Measurements from ENCODE around the gene COL4A3.

COL4A3 gene

DNA sequence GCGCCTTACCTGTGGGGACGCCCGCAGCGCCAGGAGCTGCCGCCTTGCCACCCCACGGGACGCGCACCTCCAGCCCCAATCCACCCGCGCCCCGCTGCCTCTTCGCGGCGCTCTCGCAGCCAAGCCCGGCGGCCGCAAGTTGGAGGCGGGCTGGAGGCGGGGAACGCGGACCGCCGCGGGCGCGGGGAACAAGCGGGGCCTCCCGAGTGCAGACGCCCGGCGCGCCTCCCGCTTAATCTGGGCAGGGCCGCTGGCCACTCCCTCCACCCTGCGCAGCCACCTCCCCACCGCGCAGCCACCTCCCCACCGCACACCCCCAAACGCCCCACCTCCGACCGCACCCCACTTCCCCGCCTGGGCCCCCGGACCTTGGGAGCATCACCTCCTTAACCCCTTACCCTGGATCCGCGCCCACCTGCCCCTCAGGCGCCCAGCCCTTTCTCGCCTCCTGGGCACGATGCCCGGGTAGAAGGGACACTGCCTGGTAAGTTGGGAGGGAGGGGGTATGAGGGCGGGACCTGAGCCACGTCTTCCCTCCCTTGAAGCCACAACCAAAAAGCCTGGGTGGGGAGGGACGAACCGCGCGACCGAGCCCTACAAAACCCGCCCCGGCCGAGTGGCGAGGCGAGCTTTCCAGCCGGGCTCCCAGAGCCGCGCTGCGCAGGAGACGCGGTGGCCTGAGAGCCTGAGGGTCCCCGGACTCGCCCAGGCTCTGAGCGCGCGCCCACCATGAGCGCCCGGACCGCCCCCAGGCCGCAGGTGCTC is at the start of gene COL4A3, which contains the start of gene COL4A4:
TSS of gene COL4A3 (plus strand) at position 627 of the 765 bp plus-strand sequence. CDS start at position 730, 103 bp downstream.
TSS of gene COL4A4 (minus strand) at position 208 of the 765 bp plus-strand sequence. CDS start 16,722 bp downstream, outside the sequence.
- peak; percentile 60 for DNase-seq (ENCODE audit: low spot score)

- no peak for DNase-seq (ENCODE audit: low spot score)
Observed at GRCh38 chr2:227115761-227116160, 48.7 kb upstream of the COL4A3 start.

DNA sequence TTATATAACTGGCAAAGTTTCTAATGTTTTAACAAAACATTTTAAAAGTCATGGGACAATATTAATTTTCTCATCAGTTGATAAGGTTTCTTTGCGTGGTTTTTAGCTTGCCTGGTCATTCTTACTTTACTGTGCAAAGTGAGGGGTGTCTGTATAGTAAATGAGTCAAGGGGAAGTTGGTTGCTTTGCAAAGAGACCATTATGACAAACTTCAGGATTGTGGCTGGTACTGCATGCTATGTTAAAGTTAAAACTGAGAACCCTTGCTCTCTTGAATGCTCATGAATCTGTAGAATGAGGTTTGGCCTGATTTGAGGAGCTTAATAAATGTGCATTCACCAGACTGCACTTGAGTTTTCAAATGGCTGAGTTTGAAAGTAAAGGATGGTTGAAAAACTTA is 47.4 kb upstream of the COL4A3 start:
- DNase-seq (ENCODE audit: low spot score), result no peak

DNA sequence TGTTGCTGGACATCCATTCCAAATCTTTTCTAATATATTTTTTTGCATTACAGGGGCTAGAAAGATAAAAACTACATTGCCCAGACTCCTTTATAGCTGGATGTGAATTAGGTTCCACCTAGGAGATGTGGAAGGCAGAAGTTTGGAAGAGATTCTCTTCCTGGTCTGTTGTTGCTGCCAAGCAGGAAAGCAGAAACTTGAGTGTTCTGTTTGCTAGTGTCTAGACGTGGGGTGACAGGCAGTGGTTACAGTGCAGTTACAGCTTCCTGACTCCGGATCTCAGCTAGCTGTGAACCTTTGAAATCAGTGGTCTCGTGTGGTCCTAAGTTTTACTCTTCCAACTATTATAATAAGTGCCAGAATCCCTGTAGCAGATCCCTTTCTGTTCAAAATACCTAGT is 46.6 kb upstream of the COL4A3 start:
- no peak for DNase-seq (ENCODE audit: low spot score)

DNA sequence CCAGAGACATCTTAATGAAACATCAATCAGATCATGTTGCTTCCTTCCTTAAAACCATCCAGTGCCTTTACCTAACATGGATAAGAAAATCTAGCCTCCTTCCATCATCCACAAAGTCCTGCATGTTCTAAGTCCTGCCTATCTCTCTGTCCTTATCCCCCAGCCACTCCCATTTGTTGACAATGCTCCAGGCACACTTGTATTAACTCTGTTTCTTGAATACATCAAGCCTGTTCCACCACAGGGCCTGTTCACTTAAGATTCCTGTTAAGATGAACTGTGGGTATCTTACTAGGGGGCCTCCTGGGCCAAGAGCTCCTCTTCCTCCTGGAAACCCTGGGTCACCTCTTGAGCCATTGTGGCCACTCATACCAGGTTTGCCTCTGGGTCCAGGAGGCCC is 46.1 kb upstream of the COL4A3 start:
- no peak for DNase-seq (ENCODE audit: low spot score)

GRCh38 chr2:227123697-227124096 is 40.7 kb upstream of the COL4A3 start:
- DNase-seq (ENCODE audit: low spot score), result no peak

- no peak for DNase-seq (ENCODE audit: low spot score)
Observed at GRCh38 chr2:227124811-227125210, 39.6 kb upstream of the COL4A3 start.

- DNase-seq (ENCODE audit: low spot score), result no peak
Observed at GRCh38 chr2:227125506-227125905, 38.9 kb upstream of the COL4A3 start.

DNA sequence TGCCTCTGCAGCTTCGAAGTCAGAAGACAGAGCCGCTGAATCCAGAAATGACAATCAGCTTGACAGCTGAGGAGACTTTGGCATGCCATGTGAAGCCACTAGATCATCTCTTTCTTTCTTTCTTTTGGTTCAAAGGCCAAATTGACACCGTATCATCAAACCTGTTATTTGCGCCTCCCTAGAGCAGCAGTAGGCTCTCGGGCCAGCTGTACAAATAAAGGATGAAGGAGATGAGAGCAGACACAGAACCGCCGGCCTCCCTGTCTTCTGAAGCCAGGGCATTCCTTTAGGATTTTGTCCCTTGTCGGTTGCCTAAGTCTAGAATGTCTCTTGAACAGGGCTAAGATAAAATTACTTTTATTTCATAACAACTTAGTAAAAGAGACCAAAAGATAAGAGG is 37.2 kb upstream of the COL4A3 start:
- no peak for DNase-seq (ENCODE audit: low spot score)

GRCh38 chr2:227130636-227131035 is 33.8 kb upstream of the COL4A3 start:
- DNase-seq (ENCODE audit: low spot score), result no peak

GRCh38 chr2:227132986-227133385 is 31.4 kb upstream of the COL4A3 start:
- DNase-seq (ENCODE audit: low spot score), result no peak

- no peak for DNase-seq (ENCODE audit: low spot score)
Observed at GRCh38 chr2:227134591-227134990, 29.8 kb upstream of the COL4A3 start.

DNA sequence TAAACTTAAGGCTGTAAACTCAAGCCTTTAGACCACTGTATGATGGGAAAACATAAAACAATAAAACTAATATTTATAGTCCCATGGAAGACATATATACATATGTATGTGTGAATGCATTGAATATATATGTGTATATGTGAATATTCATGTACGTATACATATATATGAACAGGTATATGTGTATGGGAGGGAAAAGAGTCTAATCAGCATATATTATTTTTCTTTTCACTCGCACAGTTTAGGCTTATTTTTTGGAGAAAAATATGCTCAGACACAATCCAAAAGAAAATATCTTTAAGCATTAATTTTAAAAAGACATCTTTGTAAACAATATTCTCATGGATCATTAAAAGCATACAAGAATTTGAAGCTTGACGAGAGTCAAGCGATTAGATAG is 23.1 kb upstream of the COL4A3 start:
- no peak for DNase-seq (ENCODE audit: low spot score)

DNA sequence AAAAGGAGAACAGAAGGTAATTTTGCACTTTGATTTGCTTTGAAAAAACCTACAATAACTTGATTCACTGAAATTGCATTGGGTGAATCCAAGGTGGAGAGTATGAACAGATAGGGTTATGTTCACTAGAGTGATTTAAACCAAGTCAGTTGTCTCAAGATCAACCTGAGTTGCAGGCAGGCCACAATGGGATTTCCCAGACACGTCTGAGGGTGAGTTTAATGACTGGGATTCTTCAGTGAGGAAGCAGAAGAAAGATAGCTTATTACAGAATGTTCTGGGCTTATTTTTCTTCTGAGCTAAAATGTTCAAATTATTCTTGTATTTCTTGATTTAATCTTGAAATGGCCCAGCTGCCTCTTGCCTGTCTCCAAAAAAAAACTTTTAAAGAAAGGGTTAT is 20.5 kb upstream of the COL4A3 start:
- DNase-seq (ENCODE audit: low spot score), result no peak

GRCh38 chr2:227146456-227146855 is 18.0 kb upstream of the COL4A3 start:
- DNase-seq (ENCODE audit: low spot score), result no peak

DNA sequence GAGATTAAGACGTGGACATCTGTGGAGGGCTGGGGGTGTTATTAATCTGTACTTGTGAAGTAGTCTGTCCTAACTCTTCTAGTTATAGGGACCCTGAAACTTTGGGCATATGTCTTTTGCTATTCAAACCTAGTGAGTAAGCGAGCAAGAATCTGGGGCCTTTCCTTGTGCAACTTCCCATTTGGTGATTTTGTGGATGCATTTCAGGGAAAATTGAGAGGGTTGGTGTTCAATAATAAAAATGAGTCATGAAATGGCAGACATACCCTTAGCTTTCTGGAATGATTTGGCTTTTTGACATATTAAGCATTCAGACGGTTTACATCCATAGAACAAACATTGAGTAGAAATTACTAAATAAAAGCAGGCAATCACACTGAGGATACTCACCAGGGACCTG is 17.4 kb upstream of the COL4A3 start:
- DNase-seq (ENCODE audit: low spot score), result no peak

GRCh38 chr2:227148106-227148505 is 16.3 kb upstream of the COL4A3 start:
- no peak for DNase-seq (ENCODE audit: low spot score)

GRCh38 chr2:227150222-227150936 is 14.0 kb upstream of the COL4A3 start:
- DNase-seq (ENCODE audit: low spot score), result no peak

GRCh38 chr2:227152093-227152766 is 12.2 kb upstream of the COL4A3 start:
- no peak for DNase-seq (ENCODE audit: low spot score)

DNA sequence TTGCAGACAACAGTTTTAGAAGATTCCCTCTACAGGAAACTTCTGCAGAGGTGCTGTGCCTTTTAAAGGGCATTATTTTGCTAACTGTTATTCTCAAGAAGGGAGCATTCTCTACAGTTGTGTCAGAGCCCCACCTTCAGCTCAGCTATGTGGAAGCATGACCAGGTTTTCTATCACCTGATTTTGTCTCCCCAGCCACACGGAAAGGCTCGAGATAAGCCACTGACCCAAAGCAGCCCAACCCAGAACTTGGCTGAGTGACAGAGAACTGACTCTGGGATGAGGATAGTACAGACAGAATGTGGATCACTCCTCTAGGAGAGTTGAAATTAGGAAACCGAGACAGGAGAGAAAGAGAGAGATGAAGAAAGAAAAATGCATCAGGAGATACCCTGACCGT is 11.1 kb upstream of the COL4A3 start:
- DNase-seq (ENCODE audit: low spot score), result no peak

- DNase-seq (ENCODE audit: low spot score), result no peak
Observed at GRCh38 chr2:227153758-227154486, 10.5 kb upstream of the COL4A3 start.
